Gastrocnemius medialis (tissue), 4 donors: ENCODE measurements around the gene MMP12. TPM values are rescaled to one million over a fixed set of nuclear protein-coding genes. Genes with fewer than 3 reads are reported as not detected.

Experiments
- ATAC-seq, 2 donors: fragments of 150-250 bp; one replicate each; pipeline ENCODE4 v1.9.1; 2016
- DNase-seq, 2 donors: peaks; one replicate each; pipeline ENCODE4 v3.0.0-alpha.2; 2019
- H3K27ac ChIP-seq, 4 donors: fragments of 200-600 bp; sonication (generic); 1 replicate in 1 of 4; 2 replicates in 3 of 4; pipeline ENCODE4 v1.5.1; 2016 to 2018; ENCODE audit warnings: mild to moderate bottlenecking in 2 of 4, moderate library complexity in 1 of 4
- H3K27me3 ChIP-seq, 3 donors: fragments of 200-600 bp; sonication (generic) in 2 of 3; 1 replicate in 1 of 3; 2 replicates in 2 of 3; pipeline versions ENCODE4 v1.5.1 to v1.6.0; 2016 to 2019; ENCODE audit warnings: mild to moderate bottlenecking in 1 of 3, moderate library complexity in 1 of 3
- H3K36me3 ChIP-seq, 2 donors: fragments of 200-600 bp; sonication (generic) in 1 of 2; one replicate each; pipeline ENCODE4 v1.5.1; 2017 to 2018
- H3K4me1 ChIP-seq, 2 donors: fragments of 200-600 bp; sonication (generic) in 1 of 2; one replicate each; pipeline ENCODE4 v1.5.1; 2016 to 2017; ENCODE audit warnings: mild to moderate bottlenecking in 2 of 2
- H3K4me3 ChIP-seq, 4 donors: fragments of 200-600 bp; sonication (generic) in 3 of 4; 1 replicate in 1 of 4; 2 replicates in 3 of 4; pipeline ENCODE4 v1.5.1; 2016 to 2019; ENCODE audit warnings: mild to moderate bottlenecking in 2 of 4
- H3K9me3 ChIP-seq, 3 donors: fragments of 200-600 bp; sonication (generic) in 2 of 3; 1 replicate in 1 of 3; 2 replicates in 2 of 3; pipeline ENCODE4 v1.5.1; 2016 to 2019
- POLR2A ChIP-seq, 2 donors: fragments of 450-650 bp; IDR thresholded peaks; one replicate each; pipeline ENCODE4 v1.6.1; 2017; ENCODE audit warnings: antibody characterized with exemption in 2 of 2, mild to moderate bottlenecking in 2 of 2, moderate library complexity in 2 of 2
- in situ Hi-C, 4 donors: fragments of 200-750 bp; cut with MboI; loops; one replicate each; pipeline versions ENCODE4 v1.15.0 to v1.8.0; 2017; ENCODE audit warnings: low sequenced_read_pairs in 4 of 4
- intact Hi-C: fragments of 100-400 bp; cut with DNase I; formaldehyde crosslinking; loops from one replicate; pipeline ENCODE4 v1.15.1; 2023; ENCODE audit warnings: low total_unique reads
- total RNA-seq, 4 donors: library from RNA; depleted of rRNA; stranded (reverse); fragments of >200 nt; gene quantifications; one replicate each; pipeline versions ENCODE4 v1.1.0 to v1.2.3, GENCODE V29; 2016
- TF ChIP-seq, protein P1 (sequence below), 5 experiments: fragments of 450-650 bp in 3 of 5; fragments of 200-600 bp in 2 of 5; sonication (generic) in 2 of 5; IDR thresholded peaks in 4 of 5; conservative IDR thresholded peaks in 1 of 5; 1 replicate in 4 of 5; 2 replicates in 1 of 5; pipeline ENCODE4 v1.5.1; 2016 to 2019; ENCODE audit warnings: antibody characterized with exemption in 5 of 5, mild to moderate bottlenecking in 3 of 5, moderate library complexity in 3 of 5

MMP12 gene
- total RNA-seq, 4 donors from 2014 or later: not detected

DNA sequence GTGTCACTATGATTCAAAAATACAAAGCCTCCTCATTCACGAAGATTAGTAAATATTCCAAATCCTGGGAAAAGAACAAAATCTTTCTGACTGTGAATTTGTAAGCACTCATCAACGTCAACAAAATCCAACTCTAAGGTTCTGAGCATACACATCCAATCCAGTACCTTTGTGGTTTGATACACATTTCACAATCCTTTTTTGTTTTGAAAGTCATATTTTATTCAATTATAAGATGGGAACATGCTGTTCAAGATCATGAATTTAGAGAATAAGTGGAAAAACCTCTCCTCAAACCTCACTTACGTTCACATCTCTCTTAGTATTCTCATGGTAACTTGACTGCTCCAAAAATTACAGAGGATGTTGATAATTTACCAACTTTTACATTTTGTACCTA is 21.7 kb downstream of the MMP12 start:
- Histone ChIP-seq H3K9me3 (no peaks in the 10 kb centered on the region), H3K36me3 (no peaks in the 10 kb centered on the region), H3K27ac (peak overlapping the region in 1 of 4 donors; percentile 11), H3K4me3 (no peak overlapping the region), H3K27me3 (no peaks in the 10 kb centered on the region), H3K4me1 (no peaks in the 10 kb centered on the region)
- intact Hi-C loops: no loop called here
- no peak for TF ChIP-seq POLR2A (IDR thresholded peaks at IDR 0.05)
- in situ Hi-C loops: no loop called here
- ATAC-seq: peak; percentile 26 to 71
- DNase-seq: no peak

DNA sequence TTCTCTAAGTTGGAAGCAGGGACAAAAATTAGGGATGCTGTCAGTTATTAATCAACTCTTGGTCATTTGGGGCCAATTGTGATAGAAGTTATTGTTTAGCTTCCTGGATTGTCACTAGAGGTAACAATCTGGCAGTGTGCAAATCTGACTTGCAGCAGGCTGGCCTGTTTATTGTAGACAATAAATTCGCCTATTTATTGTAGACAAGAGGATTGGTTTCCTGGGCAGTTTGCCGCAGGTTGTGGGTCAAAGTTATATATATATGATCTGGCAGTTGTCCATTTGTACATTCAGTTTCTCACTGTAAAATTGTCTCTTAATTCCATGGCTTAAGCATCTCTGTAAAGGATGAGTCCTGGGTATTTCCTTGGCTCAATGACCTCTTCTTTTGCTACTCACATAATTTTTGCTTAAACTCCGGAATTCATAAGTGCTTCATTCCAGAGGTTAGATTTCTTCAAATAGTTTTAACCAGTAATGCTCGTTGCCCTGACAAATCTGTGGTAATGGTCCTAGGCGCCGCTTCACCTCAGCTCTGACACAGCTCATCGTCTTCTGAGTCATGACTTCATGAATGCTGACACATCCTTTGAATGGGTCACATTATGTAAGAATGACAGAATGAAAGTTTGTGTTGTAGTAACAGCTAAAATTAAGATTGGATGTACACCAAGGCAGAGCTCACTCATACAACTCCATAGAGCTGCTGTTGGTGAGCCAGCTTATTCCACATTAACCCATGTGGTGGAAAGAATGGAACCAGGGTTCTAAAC is 23.6 kb downstream of the MMP12 start:
- Histone ChIP-seq H3K36me3 (no peaks in the 10 kb centered on the region), H3K4me1 (no peaks in the 10 kb centered on the region), H3K27ac (no peak overlapping the region), H3K27me3 (no peaks in the 10 kb centered on the region), H3K4me3 (no peak overlapping the region), H3K9me3 (no peaks in the 10 kb centered on the region)
- TF ChIP-seq, protein P1, sequence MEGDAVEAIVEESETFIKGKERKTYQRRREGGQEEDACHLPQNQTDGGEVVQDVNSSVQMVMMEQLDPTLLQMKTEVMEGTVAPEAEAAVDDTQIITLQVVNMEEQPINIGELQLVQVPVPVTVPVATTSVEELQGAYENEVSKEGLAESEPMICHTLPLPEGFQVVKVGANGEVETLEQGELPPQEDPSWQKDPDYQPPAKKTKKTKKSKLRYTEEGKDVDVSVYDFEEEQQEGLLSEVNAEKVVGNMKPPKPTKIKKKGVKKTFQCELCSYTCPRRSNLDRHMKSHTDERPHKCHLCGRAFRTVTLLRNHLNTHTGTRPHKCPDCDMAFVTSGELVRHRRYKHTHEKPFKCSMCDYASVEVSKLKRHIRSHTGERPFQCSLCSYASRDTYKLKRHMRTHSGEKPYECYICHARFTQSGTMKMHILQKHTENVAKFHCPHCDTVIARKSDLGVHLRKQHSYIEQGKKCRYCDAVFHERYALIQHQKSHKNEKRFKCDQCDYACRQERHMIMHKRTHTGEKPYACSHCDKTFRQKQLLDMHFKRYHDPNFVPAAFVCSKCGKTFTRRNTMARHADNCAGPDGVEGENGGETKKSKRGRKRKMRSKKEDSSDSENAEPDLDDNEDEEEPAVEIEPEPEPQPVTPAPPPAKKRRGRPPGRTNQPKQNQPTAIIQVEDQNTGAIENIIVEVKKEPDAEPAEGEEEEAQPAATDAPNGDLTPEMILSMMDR (IDR thresholded peaks at IDR 0.05 in 4 of 5, conservative IDR thresholded peaks at IDR 0.05 in 1 of 5): no peak
- no peak for TF ChIP-seq POLR2A (IDR thresholded peaks at IDR 0.05)
- in situ Hi-C loops (no loop called here), intact Hi-C loops (no loop called here)
- ATAC-seq (peak in 1 of 2 donors; percentile 39), DNase-seq (no peak)

DNA sequence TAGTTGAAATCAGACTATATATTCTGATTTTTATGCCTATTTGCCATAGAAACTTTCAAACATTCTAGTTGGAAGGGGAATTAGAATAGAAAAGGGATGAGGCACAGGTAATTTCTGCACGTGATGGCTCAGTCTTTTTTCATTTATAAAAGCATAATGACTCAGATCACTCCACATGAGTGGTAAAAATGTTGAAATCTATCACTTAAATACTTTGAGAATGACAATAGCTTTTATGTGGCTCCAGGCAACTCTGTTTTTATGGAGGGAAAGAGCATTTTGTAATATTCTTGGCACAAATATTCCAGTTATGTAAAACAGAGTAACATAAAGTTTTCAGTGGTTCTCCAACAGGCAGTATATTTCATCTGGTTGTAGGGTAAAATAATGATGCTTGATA is 25.5 kb downstream of the MMP12 start:
- H3K9me3 ChIP-seq: no peaks in the 10 kb centered on the region
- H3K4me3 ChIP-seq: no peak overlapping the region
- H3K36me3 ChIP-seq: no peaks in the 10 kb centered on the region
- in situ Hi-C loops (no loop called here), intact Hi-C loops (no loop called here)
- no peak overlapping the region for H3K27ac ChIP-seq
- no peaks in the 10 kb centered on the region for H3K4me1 ChIP-seq
- ATAC-seq: no peak
- DNase-seq: no peak
- no peaks in the 10 kb centered on the region for H3K27me3 ChIP-seq
- TF ChIP-seq POLR2A (IDR thresholded peaks at IDR 0.05): no peak
- TF ChIP-seq, protein P1 (IDR thresholded peaks at IDR 0.05 in 4 of 5, conservative IDR thresholded peaks at IDR 0.05 in 1 of 5): no peak

DNA sequence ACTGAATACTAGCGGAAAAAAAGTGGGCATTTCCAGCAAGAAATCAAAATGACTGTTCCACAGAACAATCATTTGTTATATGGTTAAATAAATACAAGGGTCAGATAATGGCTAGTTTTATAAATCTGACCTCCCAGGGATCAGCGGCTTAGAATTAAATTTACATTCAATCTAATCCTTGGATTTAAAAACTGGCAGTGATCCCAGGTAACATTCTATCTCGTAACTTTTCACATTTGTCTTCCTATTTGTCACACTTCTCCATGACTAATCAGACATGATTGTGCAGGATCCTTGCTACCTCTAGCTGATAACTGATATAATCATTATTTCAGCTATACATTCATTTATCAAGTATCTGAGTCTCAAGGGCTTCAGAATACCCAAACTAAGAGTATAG is 28.5 kb downstream of the MMP12 start:
- DNase-seq (no peak), ATAC-seq (no peak)
- no peak overlapping the region for H3K4me3 ChIP-seq
- in situ Hi-C loops (no loop called here), intact Hi-C loops (no loop called here)
- no peak overlapping the region for H3K27ac ChIP-seq
- no peaks in the 10 kb centered on the region for H3K36me3 ChIP-seq
- no peaks in the 10 kb centered on the region for H3K4me1 ChIP-seq
- TF ChIP-seq, protein P1 (IDR thresholded peaks at IDR 0.05 in 4 of 5, conservative IDR thresholded peaks at IDR 0.05 in 1 of 5): no peak
- TF ChIP-seq POLR2A (IDR thresholded peaks at IDR 0.05): no peak
- no peaks in the 10 kb centered on the region for H3K9me3 ChIP-seq
- H3K27me3 ChIP-seq: no peaks in the 10 kb centered on the region

DNA sequence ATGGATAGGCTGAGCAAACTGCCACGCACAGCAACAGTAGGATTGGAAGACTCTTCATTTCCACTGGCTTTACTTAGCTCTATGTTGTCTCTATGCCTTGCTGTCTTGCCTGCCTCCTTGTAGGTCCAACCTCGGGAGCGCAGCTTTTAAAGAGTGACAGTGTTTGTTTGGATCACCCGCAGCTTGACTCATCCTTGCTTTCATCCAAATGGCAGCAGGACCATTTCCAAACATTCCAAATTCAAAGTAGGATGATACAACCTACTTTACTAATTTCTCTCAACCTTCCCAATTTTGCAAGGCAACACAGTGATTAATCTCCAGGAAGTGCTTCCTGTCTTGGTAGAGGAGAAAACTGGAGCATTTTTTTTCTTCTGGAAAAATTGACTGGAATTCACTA is 31.3 kb downstream of the MMP12 start, which contains the start of gene MMP3:
Gene MMP3 (minus strand): TSS at position 121 of the 400 bp plus-strand sequence. CDS start 63 bp downstream, at position 58.
- Histone ChIP-seq H3K4me1 (no peaks in the 10 kb centered on the region), H3K9me3 (no peaks in the 10 kb centered on the region), H3K27ac (no peak within 1 kb of the TSS), H3K27me3 (no peaks in the 10 kb centered on the region), H3K4me3 (no peak within 1 kb of the TSS), H3K36me3 (no peaks in the 10 kb centered on the region)
- peak in 1 of 2 donors; percentile 46 for DNase-seq
- in situ Hi-C loops (no loop called here), intact Hi-C loops (no loop called here)
- TF ChIP-seq, protein P1 (IDR thresholded peaks at IDR 0.05 in 4 of 5, conservative IDR thresholded peaks at IDR 0.05 in 1 of 5): no peak
- TF ChIP-seq POLR2A (IDR thresholded peaks at IDR 0.05): no peak
- ATAC-seq: peak in 1 of 2 donors; percentile 53
